Fibroblast of villous mesenchyme (primary cell): ENCODE results near the gene RPL41. TPM values are rescaled to one million over a fixed set of nuclear protein-coding genes. Genes with fewer than 3 reads are reported as not detected.
"Not testable (repeated sequence)": the region's sequence is repeated elsewhere in the genome, so short reads cannot be mapped to it uniquely, and the experiment has no call there.

Source experiments
- DNase-seq: peaks from one replicate; pipeline ENCODE4 v3.0.0-alpha.2; 2010; ENCODE audit warnings: low read depth
- H3K4me3 ChIP-seq: 2 replicates; pipeline ENCODE4 v1.5.1; 2011; ENCODE audit warnings: low read depth, mild to moderate bottlenecking, low read length
- CTCF ChIP-seq: IDR thresholded peaks from 2 replicates; pipeline ENCODE4 v1.5.1; 2012; ENCODE audit warnings: low read depth, mild to moderate bottlenecking, low read length; ENCODE audit not compliant: insufficient read depth
- total RNA-seq: library from RNA; depleted of rRNA; stranded (reverse); fragments of >200 nt; gene quantifications from 2 replicates; pipeline ENCODE4 v1.2.3, GENCODE V29; 2012

Gene RPL41
- total RNA-seq, 1 donor, result 1,700 TPM

DNA sequence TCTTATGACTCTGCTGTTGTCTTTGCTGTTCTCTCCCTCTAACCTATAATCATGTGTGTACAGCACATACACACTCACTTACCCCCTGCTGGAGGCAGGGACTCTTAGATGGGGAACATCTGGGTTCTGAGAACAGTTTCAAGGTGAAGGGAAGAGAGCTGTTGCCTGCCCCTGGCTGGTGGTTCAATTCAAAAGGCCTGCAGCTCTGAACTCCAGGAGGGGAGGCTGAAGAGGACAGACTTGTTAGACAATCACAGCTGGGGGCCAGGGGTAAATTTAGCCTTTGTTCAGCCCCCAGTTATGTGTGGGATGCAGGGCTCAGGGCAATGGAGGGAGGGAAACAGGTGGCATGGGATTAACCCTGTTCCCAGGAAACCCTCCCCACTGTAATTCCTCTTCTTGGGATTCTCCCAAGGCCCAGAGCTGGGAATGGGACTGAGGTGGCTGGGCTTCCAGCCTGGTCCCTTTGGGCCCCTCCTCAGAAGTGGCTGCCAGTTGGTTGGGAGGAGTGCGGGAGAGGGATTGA lies 37.9 kb downstream of the RPL41 start:
- H3K4me3 ChIP-seq, result no peak overlapping the region
- TF ChIP-seq CTCF, result no peak
- DNase-seq, result no peak

DNA sequence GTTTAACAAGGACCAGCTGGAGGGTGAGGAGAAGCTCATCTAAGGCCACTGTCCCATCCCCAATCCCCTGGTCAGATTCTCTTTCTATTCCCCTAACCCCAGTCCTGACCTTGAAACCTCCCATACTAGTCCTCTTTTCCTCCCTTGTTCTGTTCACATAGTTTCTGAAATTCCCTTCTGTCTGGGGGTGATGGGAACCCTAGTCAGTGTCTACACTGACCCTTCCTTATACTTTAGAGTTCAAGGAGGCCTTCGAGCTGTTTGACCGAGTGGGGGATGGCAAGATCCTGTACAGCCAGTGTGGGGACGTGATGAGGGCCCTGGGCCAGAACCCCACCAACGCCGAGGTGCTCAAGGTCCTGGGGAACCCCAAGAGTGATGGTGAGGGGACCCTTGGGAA lies 38.4 kb downstream of the RPL41 start:
- H3K4me3 ChIP-seq, result no peak overlapping the region
- no peak for TF ChIP-seq CTCF
- no peak for DNase-seq

DNA sequence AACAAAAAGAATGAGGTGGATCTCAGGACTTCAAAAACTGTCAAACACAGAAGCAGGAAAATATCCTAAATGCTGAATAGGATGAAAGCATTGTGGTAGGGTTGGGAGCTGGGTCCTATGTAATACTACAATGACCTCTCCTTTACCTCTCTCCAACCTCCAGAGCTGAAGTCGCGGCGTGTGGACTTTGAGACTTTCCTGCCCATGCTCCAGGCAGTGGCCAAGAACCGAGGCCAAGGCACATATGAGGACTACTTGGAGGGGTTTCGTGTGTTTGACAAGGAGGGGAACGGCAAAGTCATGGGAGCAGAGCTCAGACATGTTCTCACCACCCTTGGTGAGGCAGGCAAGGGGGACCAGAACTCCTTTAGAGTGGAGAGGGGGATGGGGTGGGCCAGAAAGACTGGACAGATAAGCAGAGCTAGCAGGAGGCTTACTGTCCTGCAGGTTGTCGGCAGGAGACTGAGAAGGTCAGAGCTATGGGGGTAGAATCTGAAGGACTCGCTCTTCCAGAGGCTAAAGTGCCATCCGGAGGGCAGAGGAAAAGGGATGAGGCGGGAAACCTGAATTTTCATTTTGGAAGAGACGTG lies 38.9 kb downstream of the RPL41 start:
- TF ChIP-seq CTCF, result no peak
- no peak for DNase-seq
- H3K4me3 ChIP-seq, result no peak overlapping the region

- not testable (repeated sequence) for DNase-seq
- peak overlapping the region; percentile 100 for H3K4me3 ChIP-seq
These were observed 40.2 kb downstream of the RPL41 start for GRCh38 chr12:56156464-56157200.

- TF ChIP-seq CTCF, result peak; percentile 74
These were observed 41.0 kb downstream of the RPL41 start for GRCh38 chr12:56157201-56158028.

GRCh38 chr12:56158029-56158925 lies 41.8 kb downstream of the RPL41 start, which contains the start of gene MYL6:
Gene MYL6 (plus strand): TSS chr12:56158359. CDS start chr12:56158402, 43 bp downstream.
- DNase-seq, result peak; percentile 98
- peak within 1 kb of the TSS; percentile 100 for H3K4me3 ChIP-seq
- no peak for TF ChIP-seq CTCF

More at GRCh38 chr12:56157201-56158028, 41.0 kb downstream of the RPL41 start:
- DNase-seq, result peak; percentile 89
- H3K4me3 ChIP-seq, result peak overlapping the region; percentile 100
